NAMALWA (cell line): Measurements from ENCODE around the gene SPHK2.
"Not testable (repeated sequence)": the region's sequence is repeated elsewhere in the genome, so short reads cannot be mapped to it uniquely, and the experiment has no call there.

Source experiments
- DNase-seq: peaks from one replicate; pipeline ENCODE4 v3.0.0-alpha.2; 2015; ENCODE audit warnings: low spot score

Gene SPHK2

DNA sequence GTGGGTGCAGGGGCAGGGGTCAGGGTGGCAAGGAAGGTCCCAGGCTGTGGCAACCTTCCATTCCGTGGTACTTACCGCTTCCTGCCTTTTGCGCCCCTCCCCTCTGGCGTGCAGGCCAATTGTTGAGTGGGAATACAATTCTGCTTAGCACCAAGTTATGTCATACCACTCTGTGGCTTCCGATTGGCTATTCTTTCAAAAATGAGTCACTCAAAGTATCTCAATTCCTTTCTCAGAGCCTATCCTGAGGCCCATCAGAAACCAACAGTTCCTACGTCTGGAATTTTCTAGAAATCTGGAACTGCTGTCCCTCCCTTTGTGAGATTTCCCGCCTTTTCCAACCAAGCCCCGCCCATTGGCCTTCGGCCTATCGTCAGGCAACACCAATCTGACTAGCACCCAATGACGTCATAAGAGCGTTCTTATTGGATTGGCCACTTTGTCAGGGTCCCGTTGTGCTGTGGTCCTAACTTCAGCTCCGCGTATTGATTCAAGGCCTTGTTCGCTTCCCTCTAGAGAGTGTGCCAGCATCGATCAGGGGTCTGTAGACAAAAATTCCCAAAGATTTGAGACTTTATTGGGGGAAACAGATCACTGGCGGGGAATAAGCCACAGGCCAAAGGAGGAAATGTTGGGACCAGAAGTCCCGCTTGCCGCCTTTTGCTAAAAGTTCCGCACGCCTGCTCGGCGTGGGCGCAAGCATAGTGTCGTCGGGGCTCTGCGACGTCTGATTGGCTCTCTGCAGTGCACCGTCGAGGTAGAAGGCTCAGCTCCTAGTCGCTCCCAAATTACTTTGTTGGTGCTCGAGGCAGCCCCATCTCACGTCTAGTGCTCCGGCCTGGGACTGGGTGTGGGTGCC, 41.8 kb downstream of the SPHK2 start:
- DNase-seq = peak; percentile 97

DNA sequence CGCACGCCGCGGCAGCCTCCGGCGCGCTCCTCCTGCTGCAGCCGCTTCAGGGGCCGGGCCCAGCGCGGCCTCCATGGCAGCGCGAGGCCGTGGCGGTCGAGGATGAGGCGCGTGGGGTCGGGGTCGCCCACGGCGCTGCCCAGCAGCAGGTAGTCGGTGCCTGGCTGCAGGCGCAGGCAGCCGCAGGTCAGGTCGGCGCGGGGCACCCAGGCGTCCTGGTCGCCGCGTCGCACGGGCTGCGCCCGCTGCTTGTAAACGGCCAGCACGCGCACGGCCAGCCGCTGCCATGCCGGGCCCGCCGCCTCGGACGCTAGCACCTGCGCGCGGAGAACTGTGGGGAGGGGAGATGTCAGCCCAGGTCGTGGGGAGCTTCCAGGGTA, 42.4 kb downstream of the SPHK2 start:
- no peak for DNase-seq

- no peak for DNase-seq
These were observed 44.4 kb downstream of the SPHK2 start for GRCh38 chr19:48663667-48664066.

GRCh38 chr19:48664476-48664875, 45.2 kb downstream of the SPHK2 start:
- no peak for DNase-seq

DNA sequence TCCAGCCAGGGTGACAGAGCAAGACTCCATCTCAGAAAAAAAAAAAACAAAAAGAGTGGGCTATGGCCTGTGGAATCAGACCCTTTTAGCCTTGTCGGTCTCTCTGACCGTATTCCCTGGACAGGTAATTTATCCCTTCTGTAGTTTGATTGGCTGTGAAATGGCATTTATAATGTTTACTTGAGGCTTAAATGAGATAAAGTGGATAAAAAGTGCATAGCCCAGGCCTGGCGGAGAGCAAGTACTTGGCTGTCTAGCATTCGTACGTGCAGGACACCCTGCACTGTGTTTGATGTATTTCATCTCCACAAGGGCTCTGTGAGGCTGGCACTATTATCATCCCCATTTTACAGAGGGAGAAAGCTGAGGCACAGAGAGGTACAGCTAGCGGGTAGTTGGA, 46.5 kb downstream of the SPHK2 start:
- DNase-seq = no peak

DNA sequence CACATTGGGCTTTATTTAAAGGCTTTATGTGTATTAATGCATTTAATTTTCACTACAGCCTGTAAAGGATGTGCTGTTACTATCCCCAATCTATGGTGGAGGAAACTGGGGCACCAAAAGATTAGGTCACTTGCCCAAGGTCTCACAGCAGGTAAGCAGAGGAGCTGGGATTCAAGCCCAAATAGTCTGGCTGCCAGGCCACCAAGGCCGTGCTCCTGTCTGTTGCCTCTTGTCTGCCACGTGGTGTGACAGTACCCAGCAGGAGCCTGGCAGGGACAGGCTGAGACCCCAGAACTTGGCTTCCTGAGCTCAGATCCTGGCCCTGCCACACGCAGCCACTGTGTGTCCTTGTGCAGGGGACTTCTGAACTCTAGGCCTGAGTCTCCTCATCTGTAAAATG, 49.0 kb downstream of the SPHK2 start:
- no peak for DNase-seq

DNA sequence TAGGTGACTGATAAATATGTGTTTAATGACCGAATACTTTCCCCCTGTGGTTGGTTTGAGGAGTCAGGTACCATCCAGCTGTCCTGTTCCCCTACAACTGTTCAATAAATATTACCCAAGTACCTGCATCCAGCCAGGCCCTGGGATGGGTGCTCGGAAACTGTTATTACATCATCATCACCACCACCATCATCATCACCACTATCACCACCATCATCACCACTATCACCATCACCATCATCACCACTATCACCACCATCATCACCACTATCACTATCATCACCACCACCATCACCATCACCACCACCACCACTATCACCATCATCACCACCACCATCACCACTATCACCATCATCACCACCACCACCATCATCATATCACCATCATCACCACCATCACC, 49.5 kb downstream of the SPHK2 start:
- no peak for DNase-seq

- no peak for DNase-seq
These were observed 50.8 kb downstream of the SPHK2 start for GRCh38 chr19:48669903-48670668.

DNA sequence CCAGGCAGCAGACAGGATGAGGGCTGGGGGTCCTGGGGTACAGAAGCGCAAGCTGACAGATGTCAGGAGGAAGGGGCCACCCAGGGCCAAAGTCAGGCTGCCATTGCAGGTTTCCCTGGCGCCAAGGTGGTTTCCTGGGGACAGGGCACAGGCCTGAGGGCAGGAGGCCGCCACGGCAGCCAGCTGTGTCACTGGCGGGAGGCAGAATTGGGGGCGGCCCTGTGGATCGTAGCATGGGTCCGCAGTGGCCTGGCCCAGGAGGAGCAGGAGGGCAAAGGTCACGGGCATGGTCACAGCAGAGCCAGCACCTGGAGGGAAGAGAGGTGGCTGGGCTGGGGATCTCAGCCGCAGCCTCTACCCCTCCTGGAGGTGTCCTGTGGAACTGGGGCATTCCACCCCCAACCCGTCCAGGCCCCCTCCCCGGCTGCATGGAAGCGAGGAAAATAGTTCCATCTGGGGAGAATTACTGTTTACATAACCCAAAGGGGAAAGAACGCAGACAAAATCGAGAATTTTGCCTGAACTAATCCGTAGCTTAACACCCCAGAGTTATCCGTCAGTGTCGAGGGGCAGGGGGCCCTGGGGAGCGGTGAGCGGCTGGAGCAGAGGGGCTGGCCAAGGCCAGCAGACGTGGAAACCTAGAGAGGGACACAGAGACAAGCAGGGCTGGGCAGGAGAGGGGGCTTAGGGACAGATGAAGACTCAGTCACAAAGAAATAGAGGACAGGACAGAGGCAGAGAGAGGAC, 51.6 kb downstream of the SPHK2 start:
- no peak for DNase-seq

GRCh38 chr19:48671446-48671995, 52.2 kb downstream of the SPHK2 start:
- DNase-seq = no peak

- no peak for DNase-seq
These were observed 53.7 kb downstream of the SPHK2 start, which contains the start of gene NTN5 for GRCh38 chr19:48672994-48673393. TSS of gene NTN5 (minus strand) at chr19:48673017. CDS start at chr19:48670986, 2,031 bp downstream.

- DNase-seq = no peak
These were observed 54.3 kb downstream of the SPHK2 start for GRCh38 chr19:48673436-48674100.

DNA sequence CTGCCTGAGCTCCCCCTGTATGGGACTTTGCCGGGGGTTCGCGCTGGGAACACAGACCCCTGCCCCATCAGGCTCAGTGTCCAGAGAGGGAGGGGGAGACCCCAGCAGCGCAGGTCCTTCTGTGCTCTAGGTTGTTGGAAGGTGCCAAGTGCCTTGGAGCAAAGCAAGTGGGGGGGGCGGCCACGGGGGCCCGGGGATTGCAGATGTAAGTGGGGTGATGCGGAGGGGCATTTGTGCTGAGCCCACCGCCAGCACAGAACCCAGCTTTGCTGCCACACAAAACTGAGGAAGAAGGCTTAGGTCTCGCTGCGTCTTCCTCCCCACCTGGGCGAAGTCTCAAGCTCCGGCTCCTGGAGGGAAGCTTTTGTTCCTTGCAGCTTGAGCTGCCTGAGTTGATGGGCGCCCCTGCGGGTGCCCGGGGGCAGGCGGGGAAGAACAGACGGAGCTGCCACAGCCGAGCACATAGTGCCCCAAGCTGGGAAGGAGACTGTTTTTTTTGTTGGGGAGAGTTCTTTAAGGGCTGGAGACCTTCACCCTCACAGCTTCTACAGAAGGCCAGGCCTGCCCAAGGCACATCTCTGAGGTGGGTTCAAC, 55.0 kb downstream of the SPHK2 start:
- no peak for DNase-seq

- peak; percentile 90 for DNase-seq
These were observed 55.9 kb downstream of the SPHK2 start for GRCh38 chr19:48674921-48675824.

- DNase-seq = no peak
These were observed 57.2 kb downstream of the SPHK2 start for GRCh38 chr19:48676487-48676886.

DNA sequence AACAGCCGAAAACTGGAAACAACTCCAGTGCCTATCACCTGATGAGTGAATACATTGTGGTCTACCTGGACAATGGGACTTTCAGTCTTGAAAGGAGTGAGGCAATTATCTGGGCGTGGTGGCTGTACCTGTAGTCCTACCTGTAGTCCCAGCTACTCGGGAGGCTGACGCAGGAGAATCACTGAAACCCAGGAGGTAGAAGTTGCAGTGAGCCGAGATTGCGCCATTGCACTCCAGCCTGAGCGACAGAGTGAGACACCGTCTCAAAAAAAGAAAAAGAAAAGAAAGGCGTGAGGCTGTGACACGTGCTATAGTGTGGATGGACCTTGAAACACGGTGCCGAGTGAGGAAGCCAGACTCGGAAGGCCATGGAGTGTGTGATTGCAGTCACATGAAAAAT, 57.6 kb downstream of the SPHK2 start:
- no peak for DNase-seq

DNA sequence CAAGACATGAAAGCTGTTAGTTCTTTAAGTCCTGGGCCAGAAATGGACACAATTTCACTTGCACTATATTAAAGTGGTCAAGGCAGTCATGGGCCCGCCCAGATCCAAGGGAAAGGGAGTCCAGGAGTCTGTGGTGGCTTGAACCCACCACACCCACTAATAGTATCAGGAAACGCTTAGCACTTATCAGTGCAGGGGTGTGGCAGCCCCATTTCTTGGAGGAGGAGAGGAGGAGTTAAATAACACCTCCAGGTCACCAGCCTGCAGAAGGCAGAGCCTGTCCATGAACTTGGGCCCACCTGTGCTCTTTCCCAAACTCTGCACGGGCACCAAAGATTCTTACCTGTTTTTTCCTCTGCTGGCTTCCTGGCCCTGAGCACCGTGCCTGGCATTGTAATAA, 58.9 kb downstream of the SPHK2 start:
- no peak for DNase-seq

DNA sequence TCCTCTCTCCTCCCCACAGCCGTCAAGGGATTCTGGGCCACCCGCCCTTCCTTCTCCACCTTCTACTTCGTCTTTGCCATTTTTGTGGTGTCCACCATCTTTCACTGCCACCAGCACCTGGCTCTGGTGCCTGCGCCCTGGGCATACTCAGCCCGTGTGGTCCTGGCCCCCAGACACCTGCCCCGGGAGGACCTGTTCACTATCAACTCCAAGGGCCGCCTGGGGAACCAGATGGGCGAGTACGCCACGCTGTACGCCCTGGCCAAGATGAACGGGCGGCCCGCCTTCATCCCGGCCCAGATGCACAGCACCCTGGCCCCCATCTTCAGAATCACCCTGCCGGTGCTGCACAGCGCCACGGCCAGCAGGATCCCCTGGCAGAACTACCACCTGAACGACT, 60.7 kb downstream of the SPHK2 start:
- not testable (repeated sequence) for DNase-seq
